NCI-H128 (cell line): ENCODE results near the gene RPL12.
"Not testable (repeated sequence)": the region's sequence is repeated elsewhere in the genome, so short reads cannot be mapped to it uniquely, and the experiment has no call there.

ENCODE experiments used
- DNase-seq: peaks from one replicate; lab custom pipeline; 2025; ENCODE audit not compliant: unreplicated experiment; lab: John Stamatoyannopoulos, UW

RPL12 gene

GRCh38 chr9:127470662-127471061, 19.5 kb upstream of the RPL12 start:
- DNase-seq = no peak

DNA sequence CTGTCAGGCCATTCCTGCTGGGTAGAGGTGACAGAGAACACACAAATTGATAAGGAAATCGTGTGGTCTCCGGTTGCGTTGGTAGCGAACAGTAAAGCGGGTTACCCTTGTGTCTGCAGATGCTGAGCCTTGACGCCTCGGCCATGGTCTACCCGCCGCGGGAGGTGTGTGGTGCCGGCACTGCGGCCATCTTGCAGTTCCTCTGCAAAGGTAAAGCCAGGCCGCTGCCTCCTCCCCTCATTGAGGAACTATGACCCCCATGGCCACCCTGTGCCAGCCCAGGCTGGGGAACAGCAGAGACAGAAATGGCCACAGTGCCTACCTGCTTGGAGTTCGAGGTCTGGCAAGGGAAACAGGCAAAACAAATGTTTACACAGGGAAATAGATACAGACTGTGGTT, 16.4 kb upstream of the RPL12 start:
- DNase-seq = no peak

- DNase-seq = not testable (repeated sequence)
Measured at GRCh38 chr9:127466407-127466917, 15.3 kb upstream of the RPL12 start.

DNA sequence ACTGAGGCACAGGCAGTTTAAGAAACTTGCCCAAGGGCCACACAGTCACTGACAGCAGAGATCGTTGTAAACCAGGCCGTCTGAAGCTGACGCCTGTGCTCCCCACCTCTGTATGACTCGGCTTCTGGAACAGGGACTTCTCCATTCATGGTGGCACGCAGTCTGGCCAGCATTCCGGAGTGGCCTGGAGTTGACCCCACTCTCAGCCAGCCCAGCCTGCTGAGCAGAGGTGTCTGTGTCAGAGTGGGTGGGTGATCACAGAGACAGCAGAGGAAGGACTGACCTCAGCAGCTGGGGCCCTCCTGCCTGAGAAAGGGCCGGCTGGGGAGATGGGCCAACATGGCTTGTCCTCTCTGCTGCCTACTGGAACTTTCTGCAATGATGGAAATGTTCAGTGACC, 12.7 kb upstream of the RPL12 start:
- no peak for DNase-seq

GRCh38 chr9:127463382-127463781, 12.2 kb upstream of the RPL12 start:
- DNase-seq = no peak

DNA sequence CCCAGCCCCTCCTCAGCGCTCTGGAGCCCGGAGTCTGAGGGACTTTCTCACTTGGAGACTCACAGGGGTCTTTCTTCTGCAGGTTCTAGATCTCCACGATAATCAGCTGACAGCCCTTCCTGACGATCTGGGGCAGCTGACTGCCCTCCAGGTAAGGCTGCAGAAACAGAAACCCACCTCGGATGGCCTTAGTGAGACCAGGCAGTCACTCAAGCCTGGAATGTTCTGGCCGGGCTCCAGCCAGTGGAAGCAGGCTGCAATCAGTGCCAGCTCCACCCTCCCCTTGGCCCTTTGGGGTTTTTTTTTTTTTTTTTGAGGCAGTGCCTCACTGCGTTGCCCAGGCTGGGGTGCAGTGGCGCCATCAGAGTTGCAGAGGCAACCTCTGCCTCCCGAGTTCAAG, 7.7 kb upstream of the RPL12 start:
- DNase-seq = no peak

DNA sequence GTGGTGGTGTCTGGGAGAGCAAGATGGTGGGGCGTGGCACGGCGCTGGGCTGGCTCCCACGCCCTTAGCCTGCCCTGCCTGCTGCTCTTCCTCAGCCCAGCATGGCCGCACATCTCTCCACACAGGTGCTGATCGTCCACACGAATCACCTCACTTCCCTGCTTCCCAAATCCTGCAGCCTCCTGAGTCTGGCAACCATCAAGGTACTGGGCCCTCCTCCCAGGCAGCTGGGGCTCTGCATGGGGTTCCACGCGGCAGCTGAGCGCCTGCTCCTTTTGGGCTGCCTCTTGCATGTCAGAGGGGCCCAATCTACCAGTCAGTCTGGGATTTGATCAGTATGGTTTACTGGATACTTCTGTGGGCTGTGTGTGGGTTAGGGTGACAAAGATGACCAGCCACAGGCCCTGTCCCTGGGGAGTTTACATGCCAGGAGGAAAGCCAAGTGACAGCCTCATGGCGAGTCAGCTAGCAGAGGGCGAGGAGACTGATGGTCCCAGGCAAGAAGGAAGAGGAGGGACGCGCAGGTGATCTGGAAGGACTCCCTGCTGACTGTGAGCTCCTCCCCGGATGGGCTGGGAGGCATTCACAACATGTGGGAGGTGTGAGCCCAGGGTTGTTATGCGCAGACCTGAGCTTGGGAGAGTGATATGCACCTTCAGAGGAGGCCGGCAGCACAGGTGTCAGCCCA, 6.1 kb upstream of the RPL12 start:
- DNase-seq = no peak

DNA sequence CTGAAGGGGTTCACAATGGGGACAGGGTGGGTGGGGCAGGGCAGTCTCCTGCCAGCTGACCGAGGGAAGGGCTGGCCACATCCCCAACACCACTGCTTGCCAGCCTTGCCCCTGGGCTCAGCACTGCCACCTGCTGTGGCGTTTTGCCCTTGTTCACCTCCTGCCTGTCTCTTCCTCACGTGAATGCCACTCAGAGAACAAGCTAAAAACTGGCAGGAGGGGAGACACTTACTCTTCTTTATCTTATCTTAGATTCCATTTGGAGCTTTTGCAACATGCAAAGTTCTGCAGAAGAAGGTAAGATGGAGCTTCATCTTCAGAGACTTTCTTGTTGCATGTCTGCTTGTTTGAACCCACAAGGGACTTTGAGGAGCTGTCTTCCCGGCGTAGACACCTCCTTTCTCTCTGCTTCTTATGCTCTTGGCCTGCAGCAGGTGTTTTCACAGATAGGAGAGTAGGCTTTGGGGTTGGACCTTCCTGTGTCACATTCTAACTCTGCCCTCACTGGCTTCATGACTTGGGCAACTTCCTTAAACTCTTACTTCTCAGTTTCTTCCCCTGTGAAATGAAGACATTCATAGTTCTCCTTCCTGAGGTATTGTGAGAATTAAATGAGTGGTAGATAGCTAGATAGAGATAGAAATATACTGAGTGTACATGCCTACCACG, 4.3 kb upstream of the RPL12 start:
- DNase-seq = no peak

DNA sequence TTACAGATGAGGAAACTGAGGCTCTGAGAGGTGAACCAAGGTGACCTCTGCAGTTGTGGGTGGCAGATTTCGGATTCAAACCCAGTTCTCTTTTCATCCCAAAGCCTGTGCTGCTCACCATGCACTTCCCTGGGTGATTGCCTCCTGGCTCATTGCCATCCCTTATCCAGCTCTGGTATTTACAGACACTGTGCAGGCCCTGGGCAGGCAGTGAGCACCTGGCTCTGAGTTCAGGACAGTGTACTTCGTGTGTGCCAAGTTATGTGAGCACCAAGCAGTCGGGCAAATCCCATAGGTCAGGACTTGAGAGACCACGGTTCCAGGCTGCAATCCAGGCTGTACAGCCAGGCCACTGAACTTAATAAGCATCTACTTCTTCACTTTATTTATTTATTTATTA, 1.5 kb upstream of the RPL12 start:
- DNase-seq = no peak

- DNase-seq = no peak
Measured at GRCh38 chr9:127451858-127452656, 851 bp upstream of the RPL12 start.

DNA sequence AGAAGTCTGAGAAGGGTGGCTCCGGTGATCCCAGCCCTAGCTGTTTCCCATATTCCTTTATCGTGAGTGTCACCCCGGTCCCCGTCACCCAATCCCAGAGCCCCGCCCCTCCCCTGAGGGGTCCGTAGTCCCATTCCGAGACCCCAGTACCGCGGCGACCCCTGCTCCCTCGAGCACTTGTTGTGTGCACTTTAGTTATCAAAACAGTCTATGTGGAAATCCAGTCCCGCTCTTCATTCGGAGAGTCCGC, 327 bp upstream of the RPL12 start:
- DNase-seq = no peak

DNA sequence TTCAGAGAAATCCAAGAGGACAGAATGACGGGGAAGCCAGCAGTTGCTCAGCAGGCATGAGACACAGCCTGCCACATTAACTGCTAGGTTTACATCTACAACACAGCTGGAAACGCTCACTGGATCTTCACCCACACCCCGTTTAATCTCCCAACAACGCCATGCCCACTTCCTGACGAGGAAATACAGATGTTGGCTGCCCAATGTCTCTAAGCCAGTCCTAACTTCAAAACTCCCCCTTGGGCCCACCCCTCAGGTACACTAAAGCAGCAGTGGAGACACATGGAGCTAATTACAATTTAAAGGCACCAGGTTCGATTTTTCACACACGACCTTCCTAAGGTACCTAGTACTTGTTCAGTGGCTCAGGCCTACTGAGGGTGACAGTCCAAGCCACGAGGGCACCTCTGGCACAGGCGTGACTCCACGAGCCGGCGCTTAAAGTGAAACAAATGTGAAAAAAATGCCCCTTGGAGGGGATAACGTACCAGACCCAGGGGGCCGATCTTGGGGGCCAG, 904 bp downstream of the RPL12 start:
- no peak for DNase-seq

DNA sequence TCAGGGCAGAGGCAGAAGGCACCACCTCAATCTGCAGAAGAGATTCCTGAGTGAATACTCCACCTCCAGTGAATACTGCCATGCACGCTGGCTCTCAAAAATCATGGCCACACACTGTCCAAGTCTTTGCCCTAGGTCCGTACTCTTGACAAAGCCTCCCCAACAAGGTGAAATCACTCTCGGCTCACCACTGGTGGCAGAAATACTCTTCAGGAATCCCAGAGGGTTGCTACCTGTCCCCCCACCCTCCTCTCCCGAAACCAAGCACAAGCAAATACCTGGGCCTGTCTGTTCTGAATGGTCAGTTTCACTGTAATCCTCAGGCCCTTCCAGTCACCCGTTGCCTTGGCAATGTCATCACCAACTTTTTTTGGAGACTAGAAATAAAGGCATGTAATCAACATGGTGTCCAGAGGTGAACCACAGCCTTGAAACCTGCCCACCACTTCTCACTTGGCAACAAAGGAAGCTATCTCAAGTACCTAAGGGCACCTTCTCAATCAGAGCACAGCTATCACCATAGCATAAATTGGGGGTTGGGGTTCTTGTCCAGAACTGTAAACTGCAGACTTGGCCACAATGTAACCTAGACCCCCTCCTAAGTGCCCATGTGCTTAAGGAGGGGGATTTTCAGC, 1.8 kb downstream of the RPL12 start:
- DNase-seq = no peak

DNA sequence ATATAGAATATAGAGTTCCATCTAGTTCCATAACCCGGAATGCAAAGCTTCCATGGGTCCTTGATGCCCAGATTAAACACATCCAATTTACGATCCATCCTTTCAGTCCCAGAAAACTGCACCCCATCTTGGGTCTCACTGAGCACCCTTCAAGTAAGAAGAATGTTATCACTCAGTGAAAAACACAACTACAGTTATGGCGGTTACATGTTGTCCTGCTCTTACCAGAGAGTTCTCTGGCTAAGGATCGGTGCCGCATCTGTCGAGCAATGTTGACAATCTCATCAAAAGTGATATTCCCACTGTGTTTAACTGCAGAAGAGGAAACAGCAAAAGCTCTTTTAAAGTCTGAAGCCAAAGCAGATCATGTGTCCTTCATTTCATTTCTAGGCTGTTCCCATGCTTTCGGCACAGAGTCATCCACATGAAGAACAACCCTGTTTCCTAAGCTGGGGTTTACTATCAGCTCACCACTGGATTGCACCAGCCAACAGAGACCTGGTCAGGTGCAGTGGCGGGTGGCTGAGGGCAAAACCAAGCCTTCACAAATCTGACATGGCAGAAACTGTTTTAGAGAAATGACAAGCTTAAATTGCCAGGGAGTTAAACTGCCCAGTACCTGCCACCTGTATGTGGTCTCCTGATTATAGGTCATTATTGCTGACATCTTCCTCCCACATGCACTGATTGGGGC, 2.9 kb downstream of the RPL12 start:
- no peak for DNase-seq

DNA sequence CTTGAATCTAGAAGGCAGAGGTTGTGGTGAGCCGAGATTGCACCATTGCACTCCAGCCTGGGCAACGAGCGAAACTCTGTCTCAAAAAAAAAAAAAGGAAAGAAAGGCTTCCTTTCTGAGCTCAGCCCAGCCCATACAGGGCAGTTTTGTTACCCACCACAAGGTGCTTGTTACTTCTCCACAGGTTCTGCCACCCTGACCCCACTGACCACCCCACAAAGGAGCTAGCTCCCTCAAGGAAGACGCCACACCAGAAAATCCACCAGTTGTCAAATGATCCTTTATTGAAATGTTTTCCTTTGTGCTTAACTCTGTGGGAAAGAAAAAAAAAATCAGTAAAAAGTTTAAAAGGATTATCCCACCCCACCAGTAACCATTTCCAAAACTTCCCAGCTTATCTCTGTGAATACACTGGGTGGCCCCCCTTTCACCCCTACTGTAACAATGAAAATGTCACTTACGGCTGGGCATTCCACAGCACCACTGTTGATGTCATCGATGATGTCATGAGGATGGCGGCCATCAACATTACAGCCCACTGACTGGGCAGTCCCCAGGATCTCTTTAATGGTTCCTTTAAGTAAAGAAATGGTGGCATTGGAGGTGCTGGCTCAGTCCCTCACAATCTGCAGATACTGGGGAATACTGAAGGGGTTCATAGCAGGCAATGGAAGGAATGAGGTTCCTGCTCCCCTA, 3.6 kb downstream of the RPL12 start:
- DNase-seq = no peak

DNA sequence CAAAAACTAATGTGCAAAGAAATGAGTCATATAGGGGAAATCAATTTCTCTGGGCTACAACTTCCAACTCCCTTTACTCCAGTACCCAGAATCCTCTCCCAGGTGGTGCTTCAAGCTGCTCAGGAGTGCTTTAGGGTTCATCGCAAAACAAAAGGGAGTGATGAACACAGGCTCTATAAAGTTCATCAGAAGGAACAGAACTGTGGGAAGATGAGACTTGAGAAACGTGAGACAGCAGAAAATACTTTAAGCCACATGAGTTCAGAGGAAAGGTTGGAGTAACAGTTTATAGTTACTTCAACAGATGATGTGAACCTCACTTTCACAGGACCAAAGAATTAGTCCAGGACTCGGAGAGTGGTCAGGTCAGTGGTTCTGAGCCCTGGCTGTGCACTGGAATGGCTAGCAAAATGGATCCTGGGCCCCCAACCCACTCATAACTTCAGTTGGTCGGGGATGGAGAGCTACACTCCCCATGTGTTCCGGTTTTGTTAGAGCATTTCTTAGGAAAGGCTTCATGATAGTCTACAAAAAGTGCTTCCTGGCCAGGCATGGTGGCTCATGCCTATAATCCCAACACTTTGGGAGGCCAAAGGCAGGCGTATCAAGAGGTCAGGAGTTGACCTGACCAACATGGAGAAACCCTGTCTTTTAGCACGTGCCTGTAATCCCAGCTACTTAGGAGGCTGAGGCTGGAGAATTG, 4.3 kb downstream of the RPL12 start:
- DNase-seq = no peak

- DNase-seq = no peak
Measured at GRCh38 chr9:127445851-127446712, 5.1 kb downstream of the RPL12 start.

DNA sequence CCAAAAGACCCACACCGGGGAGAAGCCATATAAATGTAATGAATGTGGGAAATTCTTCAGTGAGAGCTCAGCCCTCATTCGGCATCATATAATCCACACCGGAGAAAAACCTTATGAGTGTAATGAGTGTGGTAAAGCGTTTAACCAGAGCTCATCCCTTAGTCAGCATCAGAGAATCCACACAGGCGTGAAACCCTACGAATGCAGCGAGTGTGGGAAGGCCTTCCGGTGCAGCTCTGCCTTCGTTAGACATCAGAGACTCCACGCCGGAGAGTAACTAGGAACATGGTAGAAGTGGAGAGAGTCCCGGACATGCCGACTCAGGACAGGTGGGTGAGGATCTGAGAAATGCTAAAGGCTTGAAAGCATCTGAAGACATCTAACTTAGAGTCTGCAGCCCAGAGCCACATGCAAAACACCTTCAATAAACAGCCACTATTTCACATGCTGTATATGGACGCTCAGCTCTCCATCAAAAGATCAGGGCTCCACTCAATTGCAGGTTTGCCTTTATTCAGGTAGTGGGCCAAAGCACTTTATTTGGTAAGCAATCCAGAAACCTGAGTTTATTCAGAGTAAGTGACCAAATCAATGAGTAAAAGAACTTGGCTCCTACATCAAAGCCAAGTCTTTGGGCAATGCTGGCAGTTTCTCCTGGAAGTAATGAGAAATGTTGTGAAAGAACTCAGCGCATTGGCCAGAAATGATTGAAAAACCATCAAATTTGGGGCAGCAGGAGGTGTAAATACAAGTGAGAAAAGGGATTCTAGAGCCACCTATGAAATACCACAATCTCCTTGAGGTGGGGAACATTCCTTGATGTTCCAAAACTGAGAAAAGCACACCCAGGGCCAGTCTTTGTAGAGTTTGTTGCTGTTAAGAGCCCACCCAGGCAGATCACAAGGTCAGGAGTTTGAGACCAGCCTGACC, 6.0 kb downstream of the RPL12 start:
- no peak for DNase-seq
